Measurements from ENCODE around the gene CA10.

CA10 gene

GRCh38 chr17:51941272-51941671, 217.2 kb downstream of the CA10 start:
- no peak for TF ChIP-seq CTCF (IDR thresholded peaks at IDR 0.05; ENCODE audit: unreplicated experiment in 3 of 3)
- H3K9me3 Mint-ChIP-seq: no peaks in the 10 kb centered on the region
- H3K27ac Mint-ChIP-seq: no peak overlapping the region
- H3K27me3 Mint-ChIP-seq (ENCODE audit: low read depth): peaks cover under 1% of the 10 kb centered on the region
- H3K4me3 Mint-ChIP-seq: no peak overlapping the region
- peaks cover 25% of the 10 kb centered on the region for H3K4me1 Mint-ChIP-seq
- no peaks in the 10 kb centered on the region for H3K36me3 Mint-ChIP-seq (ENCODE audit: low read depth)

- no peak for TF ChIP-seq CTCF (IDR thresholded peaks at IDR 0.05; ENCODE audit: unreplicated experiment in 3 of 3)
- Mint-ChIP-seq H3K27ac (peak overlapping the region in 1 of 3 experiments; percentile 34), H3K4me3 (no peak overlapping the region), H3K36me3 (ENCODE audit: low read depth) (no peaks in the 10 kb centered on the region), H3K4me1 (peaks cover 38% of the 10 kb centered on the region), H3K9me3 (no peaks in the 10 kb centered on the region), H3K27me3 (ENCODE audit: low read depth) (no peaks in the 10 kb centered on the region)
Observed at GRCh38 chr17:51937264-51937663, 221.2 kb downstream of the CA10 start.

- H3K36me3 Mint-ChIP-seq (ENCODE audit: low read depth): no peaks in the 10 kb centered on the region
- H3K27me3 Mint-ChIP-seq (ENCODE audit: low read depth): no peaks in the 10 kb centered on the region
- H3K9me3 Mint-ChIP-seq: no peaks in the 10 kb centered on the region
- H3K27ac Mint-ChIP-seq: peak overlapping the region in 2 of 3 experiments; percentile 20 to 59
- peaks cover 46% of the 10 kb centered on the region for H3K4me1 Mint-ChIP-seq
- TF ChIP-seq CTCF (IDR thresholded peaks at IDR 0.05; ENCODE audit: unreplicated experiment in 3 of 3): no peak
- no peak overlapping the region for H3K4me3 Mint-ChIP-seq
Observed at GRCh38 chr17:51935477-51935876, 223.0 kb downstream of the CA10 start.

- no peaks in the 10 kb centered on the region for H3K27me3 Mint-ChIP-seq (ENCODE audit: low read depth)
- H3K36me3 Mint-ChIP-seq (ENCODE audit: low read depth): no peaks in the 10 kb centered on the region
- peaks cover 58% of the 10 kb centered on the region for H3K4me1 Mint-ChIP-seq
- no peak for TF ChIP-seq CTCF (IDR thresholded peaks at IDR 0.05; ENCODE audit: unreplicated experiment in 3 of 3)
- no peaks in the 10 kb centered on the region for H3K9me3 Mint-ChIP-seq
- peak overlapping the region; percentile 20 to 65 (median 59) for H3K27ac Mint-ChIP-seq
- peak overlapping the region in 1 of 3 experiments; percentile 3 for H3K4me3 Mint-ChIP-seq
Observed at GRCh38 chr17:51933647-51934046, 224.9 kb downstream of the CA10 start.

GRCh38 chr17:51926448-51926847, 232.1 kb downstream of the CA10 start:
- Mint-ChIP-seq H3K27ac (peak overlapping the region in 2 of 3 experiments; percentile 6 to 21), H3K4me3 (no peak overlapping the region), H3K36me3 (ENCODE audit: low read depth) (no peaks in the 10 kb centered on the region), H3K4me1 (peaks cover 23% of the 10 kb centered on the region), H3K27me3 (ENCODE audit: low read depth) (no peaks in the 10 kb centered on the region), H3K9me3 (no peaks in the 10 kb centered on the region)
- TF ChIP-seq CTCF (IDR thresholded peaks at IDR 0.05; ENCODE audit: unreplicated experiment in 3 of 3): no peak

GRCh38 chr17:51921500-51921899, 237.0 kb downstream of the CA10 start:
- H3K9me3 Mint-ChIP-seq: no peaks in the 10 kb centered on the region
- peaks cover 12% of the 10 kb centered on the region for H3K4me1 Mint-ChIP-seq
- TF ChIP-seq CTCF (IDR thresholded peaks at IDR 0.05; ENCODE audit: unreplicated experiment in 3 of 3): no peak
- H3K36me3 Mint-ChIP-seq (ENCODE audit: low read depth): no peaks in the 10 kb centered on the region
- H3K4me3 Mint-ChIP-seq: no peak overlapping the region
- H3K27ac Mint-ChIP-seq: no peak overlapping the region
- H3K27me3 Mint-ChIP-seq (ENCODE audit: low read depth): no peaks in the 10 kb centered on the region
